Cortex of kidney (tissue), 1 donor: ENCODE results near the gene AVPI1.
"Not testable (repeated sequence)": the region's sequence is repeated elsewhere in the genome, so short reads cannot be mapped to it uniquely, and the experiment has no call there.

Experiments used
- DNase-seq: peaks from one replicate; lab custom pipeline; 2025; lab: John Stamatoyannopoulos, UW

AVPI1 gene

GRCh38 chr10:97711640-97712572, 24.9 kb upstream of the AVPI1 start:
- no peak for DNase-seq

GRCh38 chr10:97708976-97709946, 22.2 kb upstream of the AVPI1 start:
- DNase-seq, result no peak

- DNase-seq, result no peak
Measured at GRCh38 chr10:97708167-97708566, 21.1 kb upstream of the AVPI1 start.

GRCh38 chr10:97707134-97707861, 20.3 kb upstream of the AVPI1 start:
- DNase-seq, result no peak

GRCh38 chr10:97705006-97705670, 18.1 kb upstream of the AVPI1 start:
- DNase-seq, result no peak

DNA sequence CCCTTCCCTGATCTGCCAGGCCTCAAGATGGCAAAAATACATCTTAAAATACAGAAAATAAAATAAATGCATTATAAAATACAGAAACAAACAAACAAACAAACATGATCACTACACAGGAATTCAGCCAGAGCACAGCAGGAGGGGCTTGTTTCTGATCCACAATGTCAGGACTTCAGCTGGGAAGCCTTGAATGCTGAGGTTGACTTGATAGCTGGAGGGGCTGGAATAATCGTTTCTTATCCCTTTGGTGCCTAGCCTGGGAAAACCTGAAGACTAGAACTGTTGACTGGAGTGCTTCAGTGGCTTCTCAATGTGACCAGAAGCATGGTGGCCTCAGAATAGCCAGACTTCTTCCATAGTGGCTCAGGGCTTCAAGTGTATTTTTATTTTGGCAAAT, 17.3 kb upstream of the AVPI1 start:
- DNase-seq, result no peak

DNA sequence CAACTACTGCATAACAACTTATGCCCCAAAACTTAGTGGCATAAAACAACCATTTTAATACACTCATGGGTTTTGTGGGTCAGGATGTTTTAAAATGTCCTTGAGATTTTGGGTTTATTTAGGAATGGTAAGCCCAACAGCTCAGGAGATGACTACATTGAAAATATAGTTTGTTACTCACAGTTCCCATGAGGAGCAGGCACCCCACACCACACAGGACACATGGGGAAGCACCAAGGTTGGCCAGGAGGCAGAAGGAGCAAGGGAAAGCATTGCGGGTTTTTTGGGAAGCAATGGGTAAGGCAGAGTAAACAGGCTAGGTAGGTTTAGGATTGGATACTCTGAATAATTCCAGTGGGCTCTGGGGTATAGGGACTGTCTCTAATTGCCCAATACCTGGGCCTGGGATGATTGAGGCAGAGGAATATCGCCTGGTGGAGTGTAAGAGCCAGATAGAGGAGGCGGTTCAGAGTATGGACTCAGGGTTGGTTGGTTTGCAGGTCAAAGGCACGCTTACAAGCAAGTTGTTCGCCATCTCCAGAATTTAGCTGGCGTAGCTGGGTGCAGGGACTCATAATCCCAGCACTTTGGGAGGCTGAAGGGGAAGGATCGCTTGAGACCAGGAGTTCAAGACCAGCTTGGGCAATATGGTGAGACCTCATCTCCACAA, 16.5 kb upstream of the AVPI1 start:
- no peak for DNase-seq

GRCh38 chr10:97701438-97702069, 14.5 kb upstream of the AVPI1 start:
- DNase-seq, result no peak

- not testable (repeated sequence) for DNase-seq
Measured at GRCh38 chr10:97698072-97698655, 11.1 kb upstream of the AVPI1 start.

GRCh38 chr10:97690133-97690532, 3.1 kb upstream of the AVPI1 start:
- DNase-seq, result no peak

- DNase-seq, result no peak
Measured at GRCh38 chr10:97689559-97690020, 2.5 kb upstream of the AVPI1 start.

DNA sequence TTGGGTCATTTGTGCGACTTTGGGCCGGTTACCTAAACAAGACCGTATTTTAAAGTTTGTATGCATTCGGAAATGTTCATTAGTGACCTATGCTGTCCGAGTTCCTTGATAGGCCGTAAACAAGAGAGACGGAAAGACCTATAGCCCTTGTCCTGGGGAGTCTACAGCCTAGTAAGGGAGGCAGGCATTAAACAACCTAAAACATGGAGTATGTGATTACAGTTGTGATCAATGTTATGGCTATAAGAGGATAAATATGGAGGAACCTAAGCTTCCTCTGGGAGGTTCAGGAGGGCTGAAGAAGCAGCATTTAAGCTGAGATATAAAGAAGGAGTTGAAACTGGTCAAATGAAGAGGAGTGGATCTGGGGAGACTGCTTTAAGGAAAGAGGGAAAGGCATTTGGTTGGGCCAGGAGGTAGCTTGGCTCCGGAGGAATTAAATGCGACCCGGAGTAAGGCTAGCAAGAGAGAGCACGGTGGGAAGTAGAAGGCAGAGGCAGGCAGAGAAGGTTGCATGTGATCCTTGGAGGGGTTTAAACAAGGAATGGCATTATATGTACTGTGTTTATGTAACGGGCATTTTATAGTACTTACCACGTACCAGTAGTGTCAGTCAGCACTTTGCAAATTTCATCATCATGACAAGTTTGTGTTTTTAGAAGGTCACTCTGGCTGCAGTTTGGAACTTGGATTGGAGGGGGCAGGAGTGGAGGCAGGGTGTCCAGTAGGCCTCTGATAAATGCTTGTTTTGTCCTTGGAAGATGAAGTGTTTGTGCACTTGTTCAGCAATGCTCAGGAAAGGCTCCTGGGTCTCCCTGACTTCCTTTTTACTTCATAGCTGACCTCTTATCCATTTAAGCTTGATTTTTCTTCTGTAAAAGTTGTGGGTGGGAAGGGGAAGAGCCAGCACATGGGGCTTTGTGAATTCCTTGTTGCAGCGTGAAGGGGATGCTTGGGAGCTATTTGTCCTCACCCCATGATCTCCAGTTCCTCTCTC, 1.0 kb upstream of the AVPI1 start:
- DNase-seq, result no peak

- no peak for DNase-seq
Measured at GRCh38 chr10:97686301-97686961, 610 bp downstream of the AVPI1 start.

DNA sequence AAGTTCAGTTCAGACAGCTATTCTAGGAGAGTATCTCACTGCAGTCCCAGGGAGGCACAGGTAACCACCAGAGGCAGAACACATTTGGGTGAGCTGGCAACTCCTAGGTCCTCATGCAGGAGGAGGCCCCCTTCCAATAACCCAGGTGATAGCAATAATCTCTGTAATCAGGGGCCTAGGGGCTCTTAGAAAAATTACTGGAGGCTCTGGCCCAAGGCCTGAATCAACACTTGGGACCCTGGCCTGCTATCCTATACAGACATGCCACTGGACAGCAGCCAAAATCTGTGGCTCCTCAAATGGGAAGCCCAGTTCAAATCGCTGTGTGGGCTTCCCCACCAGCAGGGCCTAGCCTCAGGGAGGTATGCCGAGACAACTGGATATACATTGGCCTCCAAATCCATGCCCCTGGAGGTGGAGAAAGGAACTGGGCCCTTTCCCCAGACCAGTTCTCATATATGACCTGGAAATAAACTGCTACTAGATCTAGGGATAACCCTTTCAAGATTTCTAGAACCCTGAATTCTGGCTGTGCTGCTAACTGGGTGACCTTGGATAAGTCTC, 1.6 kb downstream of the AVPI1 start:
- no peak for DNase-seq

DNA sequence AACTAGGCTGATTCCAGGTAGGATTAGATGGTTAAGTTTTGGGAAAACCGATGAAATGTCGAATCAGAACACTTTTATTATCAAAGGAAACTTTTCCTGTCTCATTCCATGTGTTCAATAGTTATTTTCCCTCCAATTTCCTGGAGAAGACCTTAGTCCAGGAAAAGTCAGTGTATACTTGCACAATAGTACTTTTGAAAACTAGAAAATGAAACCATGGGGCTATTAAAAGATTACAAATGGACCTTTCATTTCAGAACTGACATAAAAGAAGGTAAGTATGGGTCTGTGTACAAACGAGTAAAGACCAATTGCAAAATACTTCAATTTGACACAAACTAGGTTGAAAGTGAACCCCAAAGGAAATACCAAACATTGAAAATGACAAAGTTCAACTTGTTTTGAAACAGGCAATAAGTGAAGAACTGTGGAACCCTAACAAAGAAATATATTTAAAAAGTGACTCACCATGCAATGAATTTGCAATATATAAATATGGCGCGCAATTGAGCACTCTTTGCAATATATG, 2.1 kb downstream of the AVPI1 start:
- DNase-seq, result no peak

- DNase-seq, result not testable (repeated sequence)
Measured at GRCh38 chr10:97684368-97684713, 2.7 kb downstream of the AVPI1 start.

DNA sequence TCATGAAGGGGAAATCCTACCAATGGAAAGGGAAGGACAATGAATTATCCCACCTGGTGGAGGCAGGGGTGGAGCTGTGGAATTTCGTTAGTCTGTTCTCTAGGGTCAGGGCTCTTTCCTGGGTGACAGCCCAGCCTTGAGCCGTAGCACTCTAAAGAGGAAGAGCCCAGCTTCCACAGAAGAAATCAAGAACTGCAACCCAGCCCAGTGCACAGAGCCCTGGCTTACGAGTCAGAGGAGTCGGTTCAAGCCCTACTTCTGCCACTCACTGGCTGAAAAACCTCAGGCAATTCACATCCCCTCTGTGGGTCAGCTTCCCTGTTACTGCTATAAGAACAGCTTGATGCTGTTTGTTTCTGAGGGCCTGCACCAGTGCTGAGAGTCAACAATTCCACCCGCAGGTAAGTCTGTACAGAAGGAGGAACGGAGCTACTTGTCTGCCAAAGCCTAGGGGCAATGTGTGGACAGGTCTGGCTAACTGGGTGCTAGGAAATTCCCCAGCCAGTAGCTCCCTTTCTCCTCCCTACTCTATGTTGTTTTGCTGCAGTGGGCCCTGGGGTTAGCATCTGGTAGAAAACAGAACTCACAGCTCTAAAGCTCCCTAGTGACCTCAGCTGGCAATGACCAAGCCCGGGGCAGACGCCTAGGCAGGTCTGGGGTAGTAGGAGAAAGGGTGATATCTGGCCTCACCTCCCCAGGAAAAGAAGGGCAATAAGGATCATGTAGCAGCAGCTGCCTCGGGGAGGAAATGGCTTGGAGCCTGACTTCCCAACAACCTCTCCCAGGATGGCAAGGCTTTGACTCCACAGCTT, 3.3 kb downstream of the AVPI1 start:
- no peak for DNase-seq
